Neutrophil (primary cell): ENCODE results near the gene RAB30.

Experiments used
- H3K27ac ChIP-seq: fragments of 200-600 bp; sonication (generic); 2 replicates; pipeline ENCODE4 v1.5.1; 2016; ENCODE audit warnings: mild to moderate bottlenecking, moderate library complexity
- H3K27me3 ChIP-seq: fragments of 200-600 bp; sonication (generic); 2 replicates; pipeline ENCODE4 v1.6.0; 2016; ENCODE audit warnings: mild to moderate bottlenecking
- H3K36me3 ChIP-seq: fragments of 200-600 bp; sonication (generic); 2 replicates; pipeline ENCODE4 v1.5.1; 2017
- H3K4me1 ChIP-seq, 2 experiments: fragments of 200-600 bp in 1 of 2; sonication (generic) in 1 of 2; 1 replicate in 1 of 2; 2 replicates in 1 of 2; pipeline versions ENCODE4 v1.5.1 to v1.6.1; 2013 to 2016; ENCODE audit warnings: low read depth in 1 of 2, low read length in 1 of 2, mild to moderate bottlenecking in 1 of 2, moderate library complexity in 1 of 2; ENCODE audit not compliant: control insufficient read depth in 1 of 2, insufficient read depth in 1 of 2
- H3K4me3 ChIP-seq, 2 experiments: fragments of 200-600 bp in 1 of 2; sonication (generic) in 1 of 2; 1 replicate in 1 of 2; 2 replicates in 1 of 2; pipeline ENCODE4 v1.5.1; 2013 to 2016; ENCODE audit warnings: low read depth in 1 of 2, low read length in 1 of 2, mild to moderate bottlenecking in 1 of 2, moderate library complexity in 1 of 2
- H3K9me3 ChIP-seq: fragments of 200-600 bp; sonication (generic); 2 replicates; pipeline ENCODE4 v1.5.1; 2016
- CTCF ChIP-seq: fragments of 200-600 bp; sonication (generic); IDR thresholded peaks from 2 replicates; pipeline ENCODE4 v1.5.1; 2016; ENCODE audit warnings: antibody characterized with exemption

RAB30 gene

GRCh38 chr11:83004746-83005556 lies 66.7 kb downstream of the RAB30 start:
- no peaks in the 10 kb centered on the region for H3K4me1 ChIP-seq
- H3K27me3 ChIP-seq = no peaks in the 10 kb centered on the region
- H3K4me3 ChIP-seq = no peak overlapping the region
- H3K27ac ChIP-seq = no peak overlapping the region
- TF ChIP-seq CTCF = no peak
- no peaks in the 10 kb centered on the region for H3K36me3 ChIP-seq
- no peaks in the 10 kb centered on the region for H3K9me3 ChIP-seq

GRCh38 chr11:83002522-83002921 lies 69.2 kb downstream of the RAB30 start:
- H3K36me3 ChIP-seq = no peaks in the 10 kb centered on the region
- H3K4me3 ChIP-seq = no peak overlapping the region
- no peaks in the 10 kb centered on the region for H3K27me3 ChIP-seq
- H3K27ac ChIP-seq = no peak overlapping the region
- no peaks in the 10 kb centered on the region for H3K4me1 ChIP-seq
- H3K9me3 ChIP-seq = no peaks in the 10 kb centered on the region
- TF ChIP-seq CTCF = no peak

- Histone ChIP-seq H3K36me3 (no peaks in the 10 kb centered on the region), H3K4me3 (no peak overlapping the region), H3K9me3 (no peaks in the 10 kb centered on the region), H3K4me1 (no peaks in the 10 kb centered on the region), H3K27ac (no peak overlapping the region), H3K27me3 (no peaks in the 10 kb centered on the region)
- no peak for TF ChIP-seq CTCF
Measured at GRCh38 chr11:83002053-83002452, 69.6 kb downstream of the RAB30 start.

GRCh38 chr11:83000381-83000780 lies 71.3 kb downstream of the RAB30 start:
- no peak for TF ChIP-seq CTCF
- H3K27ac ChIP-seq = no peak overlapping the region

GRCh38 chr11:82999232-82999631 lies 72.5 kb downstream of the RAB30 start:
- Histone ChIP-seq H3K36me3 (no peaks in the 10 kb centered on the region), H3K27ac (no peak overlapping the region), H3K4me3 (no peak overlapping the region), H3K4me1 (no peaks in the 10 kb centered on the region), H3K27me3 (no peaks in the 10 kb centered on the region), H3K9me3 (no peaks in the 10 kb centered on the region)
- TF ChIP-seq CTCF = no peak

More at GRCh38 chr11:83000381-83000780, 71.3 kb downstream of the RAB30 start:
- no peaks in the 10 kb centered on the region for H3K4me1 ChIP-seq
- no peak overlapping the region for H3K4me3 ChIP-seq
- H3K36me3 ChIP-seq = no peaks in the 10 kb centered on the region
- H3K9me3 ChIP-seq = no peaks in the 10 kb centered on the region
- H3K27me3 ChIP-seq = no peaks in the 10 kb centered on the region
